Dedifferentiated amniotic fluid mesenchymal stem cell (primary cell): Measurements from ENCODE around the gene RAP1A.
"Not testable (repeated sequence)": the region's sequence is repeated elsewhere in the genome, so short reads cannot be mapped to it uniquely, and the experiment has no call there.

Source experiments
- DNase-seq: peaks from one replicate; pipeline ENCODE4 v3.0.0-alpha.2; 2016; ENCODE audit errors: extremely low spot score

The RAP1A gene

GRCh38 chr1:111629190-111629954, 9.8 kb downstream of the RAP1A start:
- no peak for DNase-seq

GRCh38 chr1:111630567-111630966, 11.0 kb downstream of the RAP1A start:
- DNase-seq: no peak

DNA sequence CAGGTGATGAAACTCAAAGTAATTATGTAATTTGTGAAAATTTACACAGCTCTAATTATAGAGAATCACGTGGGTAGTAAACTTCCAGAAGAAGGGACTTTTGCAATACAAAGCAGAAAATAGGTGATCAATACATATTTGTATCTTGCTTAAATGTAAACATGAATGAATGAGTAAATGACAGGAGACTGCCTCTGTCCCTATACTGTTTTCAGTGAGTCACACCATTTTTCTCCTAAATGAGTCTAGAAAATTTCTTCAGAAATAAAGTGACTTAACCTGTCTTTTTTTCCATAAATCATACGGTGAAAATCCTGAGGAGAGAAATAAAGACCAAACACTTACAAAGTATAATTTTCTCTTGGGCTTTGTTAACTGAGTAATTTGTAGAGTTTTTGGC, 11.9 kb downstream of the RAP1A start:
- DNase-seq: no peak

- not testable (repeated sequence) for DNase-seq
These were observed 13.2 kb downstream of the RAP1A start for GRCh38 chr1:111632771-111633170.

- no peak for DNase-seq
These were observed 14.2 kb downstream of the RAP1A start for GRCh38 chr1:111633736-111634247.

DNA sequence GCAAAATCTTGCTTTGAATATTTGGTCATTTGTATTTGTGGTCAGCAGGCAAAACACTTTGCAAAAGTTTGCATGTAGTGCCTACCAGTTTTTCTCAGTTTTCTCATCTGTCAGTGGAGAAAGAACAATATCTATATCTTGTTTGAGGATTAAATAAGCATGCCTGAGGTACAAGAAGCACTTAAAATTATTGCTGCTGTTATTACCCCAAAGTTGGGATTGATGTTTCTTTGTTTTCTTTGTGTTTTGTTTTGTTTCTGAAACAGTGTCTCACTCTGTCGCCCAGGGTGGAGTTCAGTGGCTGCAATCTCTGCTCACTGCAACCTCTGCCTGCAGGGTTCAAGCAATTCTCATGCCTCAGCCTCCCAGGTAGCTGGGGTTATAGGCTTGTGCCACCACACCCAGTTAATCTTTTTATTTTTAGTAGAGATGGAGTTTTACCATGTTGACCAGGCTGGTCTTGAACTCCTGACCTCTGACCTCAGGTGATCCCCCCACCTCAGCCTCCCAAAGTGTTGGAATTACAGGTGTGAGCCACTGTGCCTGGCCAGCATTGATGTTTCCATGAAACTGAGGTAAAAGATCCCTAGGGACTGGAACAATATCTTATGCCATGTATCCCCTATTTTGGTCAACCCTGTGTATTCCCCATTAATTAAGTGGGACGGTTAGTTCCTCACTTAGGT, 15.9 kb downstream of the RAP1A start:
- no peak for DNase-seq

DNA sequence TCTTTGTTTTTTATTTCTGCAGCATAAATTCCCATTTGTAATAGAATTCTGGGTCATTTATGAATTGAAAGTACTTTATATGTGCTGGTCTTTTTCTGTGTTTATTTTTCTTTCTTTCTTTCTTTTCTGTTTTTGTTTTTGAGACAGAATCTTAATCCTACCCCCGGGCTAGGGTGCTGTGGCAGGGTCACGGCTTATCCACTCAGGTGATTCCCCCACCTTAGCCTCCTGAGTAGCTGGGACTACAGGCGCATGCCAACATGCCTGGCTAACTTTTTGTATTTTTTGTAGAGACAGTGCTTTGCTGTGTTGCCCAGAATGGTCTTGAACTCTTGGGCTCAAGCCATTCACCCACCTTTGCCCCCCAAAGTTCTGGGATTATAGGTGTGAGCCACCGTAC, 18.7 kb downstream of the RAP1A start:
- DNase-seq: no peak

DNA sequence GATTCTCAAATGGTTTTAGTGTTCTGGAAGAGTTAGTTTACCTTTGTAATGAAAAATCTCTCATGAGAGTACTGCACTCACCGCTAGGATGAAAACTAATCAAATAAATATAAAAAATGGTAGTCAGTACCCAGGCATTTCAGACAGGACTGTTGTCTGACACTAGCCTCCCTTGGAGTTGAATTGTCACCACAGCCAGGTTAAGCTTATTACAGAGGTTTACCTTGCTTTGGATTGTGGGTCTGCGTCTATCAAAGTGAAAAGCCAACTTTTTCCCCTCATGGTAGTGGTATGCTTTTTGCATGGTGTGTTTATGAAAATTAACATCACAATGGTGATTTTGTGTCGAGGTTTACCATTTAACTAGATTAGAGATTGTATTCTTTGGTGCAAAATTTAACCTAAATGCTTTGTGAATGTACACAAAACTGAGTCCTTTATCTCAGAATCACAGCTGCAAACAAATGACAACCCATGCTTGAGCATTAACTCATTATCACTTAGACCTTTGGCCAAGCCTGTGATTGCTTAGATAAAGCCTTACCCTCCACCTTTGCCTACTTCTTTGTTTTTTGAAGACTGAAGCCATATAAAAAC, 20.1 kb downstream of the RAP1A start:
- no peak for DNase-seq

DNA sequence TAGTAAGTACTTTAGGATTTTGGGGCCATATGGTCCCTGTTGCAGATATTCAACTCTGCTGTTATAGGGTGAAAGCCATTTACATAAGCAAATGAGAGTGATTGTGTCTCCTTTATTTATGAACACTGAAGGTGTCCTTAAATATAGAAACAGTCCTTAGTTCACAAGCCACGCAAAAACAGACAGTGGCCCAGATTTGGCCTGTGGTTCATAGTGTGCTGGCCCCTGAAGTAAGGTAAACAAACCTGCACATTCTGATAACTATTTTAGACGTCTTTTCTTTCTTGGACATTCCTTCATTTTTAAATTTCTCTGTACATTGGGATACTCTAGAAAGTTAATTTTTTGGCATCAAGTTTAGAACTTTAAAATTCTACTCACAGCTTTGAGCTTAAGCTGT, 23.5 kb downstream of the RAP1A start:
- DNase-seq: no peak

- DNase-seq: no peak
These were observed 24.1 kb downstream of the RAP1A start for GRCh38 chr1:111643696-111644095.

DNA sequence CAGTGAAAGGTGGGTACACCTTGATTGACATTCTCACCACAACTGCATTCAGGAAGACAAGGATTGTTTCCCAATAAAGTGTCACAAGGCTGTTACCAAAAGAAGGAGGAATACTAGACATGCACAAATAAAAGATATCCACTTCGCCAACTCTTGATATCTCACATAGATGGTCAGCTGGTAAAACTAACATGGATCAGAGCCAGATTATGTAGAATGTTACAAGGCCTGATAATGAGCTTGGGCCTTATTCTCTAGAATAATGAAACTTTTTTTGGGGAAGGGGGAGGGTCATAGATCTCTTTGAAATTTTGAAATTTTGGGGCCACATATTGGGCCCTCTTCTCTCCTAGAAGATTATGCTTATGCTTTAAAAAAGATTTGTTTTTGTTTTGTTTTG, 24.9 kb downstream of the RAP1A start:
- DNase-seq: no peak

DNA sequence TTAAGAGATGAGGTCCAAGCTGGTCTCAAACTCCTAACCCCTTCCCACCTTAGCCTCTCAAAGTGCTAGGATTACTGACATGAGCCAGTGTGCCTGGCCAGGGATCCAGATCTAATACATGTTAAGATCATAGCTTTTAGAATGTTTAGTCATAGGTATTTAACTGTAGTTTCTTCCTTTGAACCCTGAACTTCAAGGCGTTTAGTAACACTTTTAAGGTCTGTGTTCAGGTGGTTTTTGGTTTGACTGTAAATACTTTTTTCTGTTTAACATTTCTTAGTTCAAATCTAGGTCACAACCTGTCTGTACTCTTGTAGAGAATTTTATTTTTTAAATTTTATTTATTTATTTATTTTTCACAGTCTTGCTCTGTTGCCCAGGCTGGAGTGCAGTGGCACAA, 28.1 kb downstream of the RAP1A start:
- no peak for DNase-seq

GRCh38 chr1:111648806-111649205, 29.2 kb downstream of the RAP1A start:
- DNase-seq: no peak

DNA sequence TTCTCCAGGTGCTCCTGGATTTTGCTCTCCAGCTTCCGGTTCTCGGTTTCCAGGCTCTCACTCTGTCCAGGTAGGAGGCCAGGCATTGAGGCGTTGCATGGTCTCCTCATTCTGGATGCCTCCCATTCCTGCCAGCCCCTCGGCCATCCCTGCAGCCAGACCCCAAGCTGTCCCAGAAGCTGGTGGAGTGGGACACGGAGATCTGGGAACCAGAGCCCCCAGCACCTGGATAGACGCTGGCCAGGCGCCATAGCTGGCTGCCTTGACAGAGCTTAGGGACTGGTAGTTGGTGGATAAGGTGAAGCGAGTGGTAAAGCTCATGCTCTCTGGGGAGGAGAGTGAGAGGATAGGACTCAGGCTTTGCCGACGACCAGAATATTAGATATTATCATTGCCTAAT, 29.6 kb downstream of the RAP1A start:
- DNase-seq: no peak

DNA sequence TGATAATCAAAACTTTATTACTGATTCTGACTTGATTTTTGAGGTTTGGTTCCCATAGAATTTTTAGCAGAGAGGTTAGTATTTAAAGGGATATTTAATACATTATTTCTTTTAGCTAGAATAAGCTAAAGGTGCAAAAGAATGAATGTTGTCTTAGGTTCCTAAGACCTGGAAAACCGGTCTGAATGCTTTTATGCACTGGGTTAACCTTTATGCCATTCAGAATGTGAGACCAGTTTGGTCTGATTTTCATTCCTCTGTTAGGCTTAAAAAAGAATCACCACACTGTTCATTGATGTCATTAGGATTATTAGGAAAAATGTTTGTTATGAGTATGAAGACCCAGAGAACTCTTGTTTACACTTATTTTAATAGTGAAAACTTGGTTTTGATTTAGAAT, 30.1 kb downstream of the RAP1A start:
- DNase-seq: no peak

DNA sequence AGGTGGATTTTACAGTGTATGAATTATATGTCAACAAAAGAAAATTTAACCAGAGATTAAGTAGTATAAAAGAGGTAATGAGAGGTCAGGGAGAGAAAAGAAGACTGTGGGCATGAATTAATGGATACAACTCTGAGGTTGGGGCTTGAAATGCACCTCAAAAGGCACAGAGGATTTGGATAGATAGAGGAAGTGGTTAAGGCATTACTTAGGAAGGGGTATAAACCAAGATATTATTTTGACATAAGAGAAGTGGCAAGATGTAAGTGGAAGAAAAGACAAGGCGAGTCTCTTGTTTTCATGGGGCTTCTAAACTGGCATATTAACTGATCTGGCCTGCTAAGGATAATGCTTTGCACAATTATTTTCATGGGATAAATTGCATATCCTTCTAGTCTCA, 34.1 kb downstream of the RAP1A start:
- DNase-seq: no peak

DNA sequence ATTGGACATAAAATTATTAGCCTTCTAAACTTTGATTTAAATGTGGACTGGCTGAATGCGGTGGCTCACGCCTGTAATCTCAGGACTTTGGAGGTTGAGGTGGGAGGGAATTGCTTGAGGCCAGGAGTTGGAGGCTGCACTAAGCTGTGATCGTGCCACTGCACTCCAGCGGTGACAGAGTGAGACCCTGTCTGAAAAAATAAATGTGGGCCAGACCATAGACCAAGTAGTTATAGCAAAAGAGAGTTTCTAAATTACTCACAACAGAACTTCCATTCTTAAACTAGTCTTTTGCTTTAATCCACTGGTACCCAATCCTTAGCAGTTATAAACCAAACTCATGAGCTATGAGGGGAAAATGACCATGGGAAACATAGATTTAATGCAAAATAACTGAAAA, 35.2 kb downstream of the RAP1A start:
- no peak for DNase-seq

GRCh38 chr1:111656086-111657017, 36.8 kb downstream of the RAP1A start:
- DNase-seq: peak; percentile 45

- DNase-seq: no peak
These were observed 39.0 kb downstream of the RAP1A start for GRCh38 chr1:111658622-111659021.

DNA sequence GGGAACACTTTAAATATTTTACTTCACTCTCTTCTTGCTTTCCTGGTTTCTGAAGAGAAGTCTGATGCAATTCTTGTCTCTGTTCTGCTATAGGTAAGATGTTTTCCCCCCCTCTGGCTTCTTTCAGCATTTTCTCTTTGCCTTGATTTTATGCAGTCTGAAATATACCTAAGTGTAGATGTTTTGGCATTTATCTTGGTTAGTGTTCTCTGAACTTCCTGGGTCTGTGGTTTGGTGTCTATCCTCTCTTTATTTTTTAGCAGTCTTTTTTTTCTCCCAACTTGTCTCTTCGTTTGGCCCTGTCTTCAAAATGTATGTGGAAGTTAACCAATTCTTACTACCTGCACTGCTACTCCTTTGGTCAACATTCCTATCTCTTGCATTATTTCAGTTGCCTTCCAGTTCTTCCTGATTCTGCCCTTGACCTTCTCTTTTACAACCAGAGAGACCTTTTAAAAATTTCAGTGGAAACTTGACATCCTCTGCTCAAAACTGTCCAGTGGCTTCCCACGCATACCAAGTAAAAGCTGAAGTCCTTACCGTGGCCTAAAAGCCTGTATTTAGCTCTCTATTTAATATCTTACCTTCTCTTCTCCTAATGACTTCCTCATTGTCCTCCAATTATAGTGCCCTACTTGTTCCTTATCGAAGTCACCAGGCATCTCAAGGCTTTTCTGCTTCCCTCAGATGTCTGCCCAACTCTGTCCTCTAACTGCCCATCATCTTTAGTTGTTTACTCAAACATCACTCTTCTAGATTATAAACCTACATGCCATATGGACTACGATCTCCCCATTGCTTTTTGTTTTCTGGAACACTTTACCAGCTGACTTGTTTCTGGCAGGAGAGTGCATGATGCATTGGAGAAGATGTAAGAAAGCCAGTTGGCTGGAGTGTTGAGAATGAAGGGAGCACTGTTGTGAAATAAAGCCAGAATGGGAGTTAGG, 40.9 kb downstream of the RAP1A start:
- DNase-seq: no peak

DNA sequence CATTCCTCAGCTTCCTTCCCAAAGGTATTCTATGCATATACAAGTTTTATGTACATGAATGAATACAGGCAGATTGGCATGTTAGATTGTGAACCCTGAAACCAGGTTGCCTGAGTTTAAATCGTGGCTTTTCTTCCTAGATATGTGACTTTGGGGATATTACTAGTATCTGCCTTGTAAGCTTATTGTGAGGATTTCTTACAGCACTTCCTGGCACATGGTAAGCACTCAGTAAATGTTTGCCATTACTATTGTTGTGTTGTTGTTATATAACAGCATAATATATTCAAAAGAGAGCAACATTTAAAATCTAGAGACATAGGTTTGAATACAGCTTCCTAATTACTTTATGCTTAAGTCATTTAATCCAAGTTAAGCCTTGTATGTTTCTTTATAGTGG, 45.1 kb downstream of the RAP1A start:
- no peak for DNase-seq
